ENCODE data around the gene BLCAP.

DNA sequence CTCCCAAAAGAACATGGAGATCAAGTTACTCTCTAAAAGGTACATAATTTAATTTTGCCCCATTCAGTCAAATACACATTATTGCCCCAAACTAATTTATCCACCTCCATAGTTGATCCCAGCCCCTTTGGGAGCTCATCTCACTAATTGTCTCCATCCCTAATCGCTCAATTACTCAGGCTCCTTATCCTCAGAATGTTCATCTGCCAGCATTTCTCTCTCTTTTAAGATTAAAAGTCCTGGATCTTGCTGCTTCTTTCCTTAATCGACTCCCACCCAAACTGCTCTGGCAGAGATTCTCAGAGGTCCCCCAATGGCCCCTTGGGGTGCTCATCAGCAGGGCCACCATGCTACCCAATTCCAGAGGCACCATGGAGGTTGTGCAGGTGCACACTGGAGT, 25.0 kb downstream of the BLCAP start:
- no peak for TF ChIP-seq CTCF (IDR thresholded peaks at IDR 0.05; ENCODE audit: low read depth, low read length, poor library complexity, severe bottlenecking)
- no peak for TF ChIP-seq EZH2phosphoT487 (IDR thresholded peaks at IDR 0.05; ENCODE audit: borderline replicate concordance, low read length)
